Stimulated activated CD4-positive, alpha-beta T cell treated with anti-CD3 and anti-CD28 coated beads, Interleukin-1b, Interleukin-23, amount 100 ng/mL, for 24 hours (primary cell): ENCODE measurements around the gene DUT.

ENCODE experiments used
- DNase-seq, 4 experiments: peaks; one replicate each; pipeline ENCODE4 v3.0.0-alpha.2; 2020; ENCODE audit warnings: low read depth in 4 of 4, low spot score in 1 of 4

Gene DUT

DNA sequence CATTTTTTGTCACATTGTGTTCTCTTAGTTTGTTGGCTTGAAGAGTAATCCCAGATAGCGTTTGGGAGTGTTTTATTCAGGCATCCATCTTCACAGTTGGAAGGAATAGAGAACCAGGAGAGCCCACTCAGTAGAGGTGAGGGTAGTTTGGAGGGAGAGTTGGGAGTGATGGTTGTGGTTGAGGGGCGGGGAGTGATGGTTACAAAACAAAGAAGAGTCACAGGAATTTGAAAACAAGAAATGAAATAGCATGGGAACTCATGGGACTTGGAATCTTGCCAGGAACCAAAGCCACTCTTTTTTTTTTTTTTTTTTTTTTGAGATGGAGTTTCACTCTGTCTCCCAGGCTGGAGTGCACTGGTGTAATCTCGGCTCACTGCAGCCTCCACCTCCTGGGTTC, 36.3 kb downstream of the DUT start:
- DNase-seq = no peak

DNA sequence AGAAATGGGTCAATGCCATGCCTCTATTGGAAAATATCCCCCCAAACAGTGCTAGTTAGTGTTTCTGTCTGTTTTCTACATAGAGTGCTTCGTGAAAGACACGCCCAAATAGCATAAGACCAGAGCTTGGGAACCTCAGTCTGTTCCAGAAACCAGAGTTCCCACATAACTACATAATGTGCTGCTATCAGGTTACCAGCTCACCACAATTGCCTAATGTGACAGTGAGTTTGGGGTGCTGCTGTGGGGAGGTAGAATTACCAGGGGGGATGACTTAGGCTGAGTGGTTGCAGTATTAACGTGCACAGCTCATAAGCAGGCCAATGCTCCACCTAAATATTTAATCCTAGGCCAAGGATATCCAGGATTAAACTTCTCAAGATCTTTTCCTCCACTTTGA, 39.2 kb downstream of the DUT start:
- no peak for DNase-seq

- DNase-seq = no peak
Observed at GRCh38 chr15:48371550-48371949, 40.3 kb downstream of the DUT start.

- no peak for DNase-seq
Observed at GRCh38 chr15:48371961-48372360, 40.7 kb downstream of the DUT start.

GRCh38 chr15:48373821-48374451, 42.7 kb downstream of the DUT start:
- no peak for DNase-seq

- no peak for DNase-seq
Observed at GRCh38 chr15:48374472-48374871, 43.2 kb downstream of the DUT start.

GRCh38 chr15:48375767-48376166, 44.5 kb downstream of the DUT start:
- DNase-seq = no peak

DNA sequence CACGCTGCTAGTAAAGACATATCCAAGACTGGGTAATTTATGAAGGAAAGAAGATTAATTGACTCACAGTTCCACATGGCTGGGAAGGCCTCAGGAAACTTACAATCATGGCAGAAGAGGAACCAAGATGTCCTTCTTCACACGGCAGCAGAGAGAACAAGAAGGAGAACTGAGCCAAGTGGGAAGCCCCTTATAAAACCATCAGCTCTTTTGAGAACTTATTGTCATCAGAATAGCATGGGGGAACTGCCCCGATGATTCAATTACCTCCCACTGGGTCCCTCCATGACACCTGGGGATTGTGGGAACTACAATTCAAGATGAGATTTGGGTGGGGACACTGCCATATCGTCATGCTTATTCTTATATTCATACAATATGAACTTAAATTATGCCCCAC, 49.0 kb downstream of the DUT start:
- no peak for DNase-seq

- DNase-seq = no peak
Observed at GRCh38 chr15:48381861-48382260, 50.6 kb downstream of the DUT start.

GRCh38 chr15:48383031-48383430, 51.8 kb downstream of the DUT start:
- no peak for DNase-seq

- DNase-seq = no peak
Observed at GRCh38 chr15:48384616-48385015, 53.4 kb downstream of the DUT start.

GRCh38 chr15:48385031-48385830, 54.0 kb downstream of the DUT start:
- DNase-seq = no peak

GRCh38 chr15:48388016-48388851, 57.0 kb downstream of the DUT start:
- no peak for DNase-seq

GRCh38 chr15:48388910-48389309, 57.7 kb downstream of the DUT start:
- no peak for DNase-seq

GRCh38 chr15:48389691-48390143, 58.5 kb downstream of the DUT start:
- DNase-seq = no peak

DNA sequence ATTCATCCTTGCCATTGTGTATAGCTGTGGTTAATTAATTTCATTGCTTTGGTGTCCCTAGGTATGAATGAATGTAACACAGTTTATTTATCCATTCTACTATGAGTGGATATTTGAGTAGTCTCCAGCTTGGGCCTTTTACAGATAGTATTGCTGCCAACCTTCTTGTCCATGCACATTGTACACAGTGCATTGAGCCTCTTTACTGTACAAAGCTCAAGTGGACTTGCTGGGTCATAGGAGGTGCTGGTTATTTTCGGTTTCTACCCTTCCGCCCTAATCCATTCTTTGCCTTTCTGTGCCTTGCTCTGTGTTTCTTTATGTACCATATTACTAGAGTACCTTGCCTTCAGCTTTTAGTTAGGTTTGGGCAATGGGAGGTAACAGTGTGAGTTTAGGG, 60.7 kb downstream of the DUT start:
- DNase-seq = no peak

DNA sequence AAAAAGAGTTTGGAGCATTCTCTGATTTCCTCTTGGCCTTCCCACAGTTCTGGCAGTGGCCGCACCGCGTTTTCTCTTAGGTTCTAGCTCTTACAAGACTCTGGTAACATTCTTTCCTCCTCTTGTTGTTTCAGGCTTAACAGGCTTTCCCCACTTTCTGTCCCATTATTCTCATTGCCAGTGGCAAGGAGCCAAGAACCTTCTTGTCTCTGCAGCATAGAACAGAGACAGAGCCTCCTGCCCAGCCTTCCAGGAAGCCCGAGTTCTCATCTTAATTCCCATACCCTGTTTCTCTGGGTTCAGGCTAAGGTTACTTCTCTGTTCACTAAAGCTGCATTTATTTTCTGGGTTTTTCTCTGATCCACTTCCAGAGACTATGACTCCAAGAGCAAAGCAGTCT, 61.1 kb downstream of the DUT start:
- no peak for DNase-seq
